Measurements from ENCODE around the gene MAST4.
"Not testable (repeated sequence)": the region's sequence is repeated elsewhere in the genome, so short reads cannot be mapped to it uniquely, and the experiment has no call there.

MAST4 gene

GRCh38 chr5:66708368-66708767 is 112.2 kb downstream of the MAST4 start:
- no peak for DNase-seq

- DNase-seq, result no peak
Measured at GRCh38 chr5:66710557-66711088, 114.4 kb downstream of the MAST4 start.

GRCh38 chr5:66713998-66714397 is 117.8 kb downstream of the MAST4 start:
- no peak for DNase-seq

- DNase-seq, result no peak
Measured at GRCh38 chr5:66717455-66718373, 121.5 kb downstream of the MAST4 start.

GRCh38 chr5:66718374-66719002 is 122.3 kb downstream of the MAST4 start:
- no peak for DNase-seq

- no peak for DNase-seq
Measured at GRCh38 chr5:66720780-66721179, 124.6 kb downstream of the MAST4 start.

- DNase-seq, result no peak
Measured at GRCh38 chr5:66722686-66723085, 126.5 kb downstream of the MAST4 start.

GRCh38 chr5:66724349-66725139 is 128.4 kb downstream of the MAST4 start:
- no peak for DNase-seq

- DNase-seq, result no peak
Measured at GRCh38 chr5:66727630-66728029, 131.4 kb downstream of the MAST4 start.

GRCh38 chr5:66728049-66728448 is 131.9 kb downstream of the MAST4 start:
- no peak for DNase-seq

- DNase-seq, result no peak
Measured at GRCh38 chr5:66737096-66737495, 140.9 kb downstream of the MAST4 start.

GRCh38 chr5:66738136-66738535 is 141.9 kb downstream of the MAST4 start:
- DNase-seq, result no peak

- no peak for DNase-seq
Measured at GRCh38 chr5:66739021-66739420, 142.8 kb downstream of the MAST4 start.

GRCh38 chr5:66739951-66740350 is 143.8 kb downstream of the MAST4 start:
- no peak for DNase-seq

- DNase-seq, result no peak
Measured at GRCh38 chr5:66741394-66741793, 145.2 kb downstream of the MAST4 start.

GRCh38 chr5:66742083-66742895 is 146.1 kb downstream of the MAST4 start:
- DNase-seq, result no peak

GRCh38 chr5:66742896-66743247 is 146.7 kb downstream of the MAST4 start:
- DNase-seq, result no peak

GRCh38 chr5:66743344-66743743 is 147.2 kb downstream of the MAST4 start:
- no peak for DNase-seq

GRCh38 chr5:66744040-66744439 is 147.8 kb downstream of the MAST4 start:
- no peak for DNase-seq

GRCh38 chr5:66745297-66745696 is 149.1 kb downstream of the MAST4 start:
- DNase-seq, result no peak

GRCh38 chr5:66747607-66748006 is 151.4 kb downstream of the MAST4 start:
- DNase-seq, result no peak

GRCh38 chr5:66752668-66753067 is 156.5 kb downstream of the MAST4 start:
- DNase-seq, result not testable (repeated sequence)
